Measurements from ENCODE around the gene HNMT. TPM values are rescaled to one million over a fixed set of nuclear protein-coding genes. Genes with fewer than 3 reads are reported as not detected.

The HNMT gene
- polyA plus RNA-seq, 1 donor from 2014 or later = not detected

GRCh38 chr2:138012082-138012481, 47.8 kb downstream of the HNMT start:
- Histone ChIP-seq H3K9me3 (ENCODE audit: low read length) (no peaks in the 10 kb centered on the region), H3K9me2 (ENCODE audit: insufficient read depth, low read length) (no peaks in the 10 kb centered on the region), H3K27me3 (ENCODE audit: insufficient read depth, low read depth, low read length) (no peaks in the 10 kb centered on the region), H3K36me3 (ENCODE audit: insufficient read depth, low read length) (no peaks in the 10 kb centered on the region), H3K79me2 (replicated peaks; ENCODE audit: insufficient read depth, low read length) (no peaks in the 10 kb centered on the region), H4K20me1 (ENCODE audit: insufficient read depth) (no peaks in the 10 kb centered on the region), H2AFZ (ENCODE audit: low read depth, low read length) (no peak overlapping the region), H3K27ac (ENCODE audit: low read length) (no peak overlapping the region), H3K4me3 (ENCODE audit: low read length) (no peak overlapping the region), H3K9ac (ENCODE audit: low read length) (no peak overlapping the region), H3F3A (ENCODE audit: insufficient read depth, low read length, poor library complexity, severe bottlenecking) (no peaks in the 10 kb centered on the region), H3K4me2 (ENCODE audit: low read length) (no peak overlapping the region)
- TF ChIP-seq MXI1 (conservative IDR thresholded peaks at IDR 0.05; ENCODE audit: poor library complexity, severe bottlenecking) (no peak), RAD21 (conservative IDR thresholded peaks at IDR 0.05) (no peak), EZH2 (IDR thresholded peaks at IDR 0.05; ENCODE audit: borderline replicate concordance, insufficient read depth, low read length, poor library complexity, severe bottlenecking) (no peak), CTCF (IDR thresholded peaks at IDR 0.05; ENCODE audit: poor library complexity, severe bottlenecking) (no peak), SMC3 (conservative IDR thresholded peaks at IDR 0.05; ENCODE audit: poor library complexity) (no peak)
- TF ChIP-seq, protein P1, sequence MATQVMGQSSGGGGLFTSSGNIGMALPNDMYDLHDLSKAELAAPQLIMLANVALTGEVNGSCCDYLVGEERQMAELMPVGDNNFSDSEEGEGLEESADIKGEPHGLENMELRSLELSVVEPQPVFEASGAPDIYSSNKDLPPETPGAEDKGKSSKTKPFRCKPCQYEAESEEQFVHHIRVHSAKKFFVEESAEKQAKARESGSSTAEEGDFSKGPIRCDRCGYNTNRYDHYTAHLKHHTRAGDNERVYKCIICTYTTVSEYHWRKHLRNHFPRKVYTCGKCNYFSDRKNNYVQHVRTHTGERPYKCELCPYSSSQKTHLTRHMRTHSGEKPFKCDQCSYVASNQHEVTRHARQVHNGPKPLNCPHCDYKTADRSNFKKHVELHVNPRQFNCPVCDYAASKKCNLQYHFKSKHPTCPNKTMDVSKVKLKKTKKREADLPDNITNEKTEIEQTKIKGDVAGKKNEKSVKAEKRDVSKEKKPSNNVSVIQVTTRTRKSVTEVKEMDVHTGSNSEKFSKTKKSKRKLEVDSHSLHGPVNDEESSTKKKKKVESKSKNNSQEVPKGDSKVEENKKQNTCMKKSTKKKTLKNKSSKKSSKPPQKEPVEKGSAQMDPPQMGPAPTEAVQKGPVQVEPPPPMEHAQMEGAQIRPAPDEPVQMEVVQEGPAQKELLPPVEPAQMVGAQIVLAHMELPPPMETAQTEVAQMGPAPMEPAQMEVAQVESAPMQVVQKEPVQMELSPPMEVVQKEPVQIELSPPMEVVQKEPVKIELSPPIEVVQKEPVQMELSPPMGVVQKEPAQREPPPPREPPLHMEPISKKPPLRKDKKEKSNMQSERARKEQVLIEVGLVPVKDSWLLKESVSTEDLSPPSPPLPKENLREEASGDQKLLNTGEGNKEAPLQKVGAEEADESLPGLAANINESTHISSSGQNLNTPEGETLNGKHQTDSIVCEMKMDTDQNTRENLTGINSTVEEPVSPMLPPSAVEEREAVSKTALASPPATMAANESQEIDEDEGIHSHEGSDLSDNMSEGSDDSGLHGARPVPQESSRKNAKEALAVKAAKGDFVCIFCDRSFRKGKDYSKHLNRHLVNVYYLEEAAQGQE (IDR thresholded peaks at IDR 0.05; ENCODE audit: borderline replicate concordance) = no peak

DNA sequence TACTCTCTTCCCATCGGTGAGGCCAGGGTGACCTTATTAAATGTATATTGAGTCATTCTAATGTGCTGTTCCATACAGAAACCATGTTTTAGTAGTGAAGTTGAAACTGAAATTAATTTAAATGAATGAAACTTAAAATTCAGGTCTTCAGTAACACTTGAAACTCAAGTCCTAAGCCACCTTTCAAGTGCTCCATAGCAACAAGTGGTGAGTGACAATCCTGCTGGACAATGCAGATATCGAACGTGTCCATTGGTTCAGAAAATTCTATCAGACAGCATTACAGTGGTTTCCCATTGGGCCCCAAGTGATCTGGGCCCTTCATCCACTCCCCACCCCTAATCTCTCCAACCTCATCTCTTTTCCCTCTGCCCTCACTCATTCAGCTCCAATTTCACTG, 48.7 kb downstream of the HNMT start:
- H2AFZ ChIP-seq (ENCODE audit: low read depth, low read length) = no peak overlapping the region
- no peaks in the 10 kb centered on the region for H3K79me2 ChIP-seq (replicated peaks; ENCODE audit: insufficient read depth, low read length)

More for the DNA sequence above, 48.7 kb downstream of the HNMT start:
- no peak for TF ChIP-seq RAD21 (conservative IDR thresholded peaks at IDR 0.05)
- no peak for TF ChIP-seq POLR2AphosphoS5 (IDR thresholded peaks at IDR 0.05)
- no peak for TF ChIP-seq EZH2 (IDR thresholded peaks at IDR 0.05; ENCODE audit: borderline replicate concordance, insufficient read depth, low read length, poor library complexity, severe bottlenecking)
- no peak for TF ChIP-seq MXI1 (conservative IDR thresholded peaks at IDR 0.05; ENCODE audit: poor library complexity, severe bottlenecking)
- no peak for TF ChIP-seq EP300 (conservative IDR thresholded peaks at IDR 0.05; ENCODE audit: poor library complexity, severe bottlenecking)
- no peak for TF ChIP-seq CTCF (IDR thresholded peaks at IDR 0.05; ENCODE audit: poor library complexity, severe bottlenecking)
- no peak for TF ChIP-seq TAF1 (IDR thresholded peaks at IDR 0.05; ENCODE audit: low read depth)
- no peak for TF ChIP-seq SMC3 (conservative IDR thresholded peaks at IDR 0.05; ENCODE audit: poor library complexity)
- TF ChIP-seq, protein P1 (IDR thresholded peaks at IDR 0.05; ENCODE audit: borderline replicate concordance) = no peak
- H3K4me2 ChIP-seq (ENCODE audit: low read length) = no peak overlapping the region
- H3K9ac ChIP-seq (ENCODE audit: low read length) = no peak overlapping the region
- H3F3A ChIP-seq (ENCODE audit: insufficient read depth, low read length, poor library complexity, severe bottlenecking) = no peaks in the 10 kb centered on the region
- H3K36me3 ChIP-seq (ENCODE audit: insufficient read depth, low read length) = no peaks in the 10 kb centered on the region
- H3K4me3 ChIP-seq (ENCODE audit: low read length) = no peak overlapping the region
- H3K27me3 ChIP-seq (ENCODE audit: insufficient read depth, low read depth, low read length) = no peaks in the 10 kb centered on the region
- H3K9me2 ChIP-seq (ENCODE audit: insufficient read depth, low read length) = no peaks in the 10 kb centered on the region
- H4K20me1 ChIP-seq (ENCODE audit: insufficient read depth) = no peaks in the 10 kb centered on the region
- H3K27ac ChIP-seq (ENCODE audit: low read length) = no peak overlapping the region
- no peaks in the 10 kb centered on the region for H3K9me3 ChIP-seq (ENCODE audit: low read length)
